ENCODE measurements around the gene TPI1.

TPI1 gene

GRCh38 chr12:6828781-6829535 is 38.4 kb upstream of the TPI1 start:
- DNase-seq (ENCODE audit: low spot score) (no peak), FAIRE-seq (no peak)

- FAIRE-seq, result no peak
- no peak for DNase-seq (ENCODE audit: low spot score)
Observed at GRCh38 chr12:6829536-6830220, 37.7 kb upstream of the TPI1 start.

GRCh38 chr12:6830286-6830890 is 36.9 kb upstream of the TPI1 start:
- DNase-seq (ENCODE audit: low spot score) (no peak), FAIRE-seq (no peak)

GRCh38 chr12:6830999-6831398 is 36.3 kb upstream of the TPI1 start:
- FAIRE-seq, result no peak
- DNase-seq (ENCODE audit: low spot score), result no peak

- no peak for DNase-seq (ENCODE audit: low spot score)
Observed at GRCh38 chr12:6831450-6831995, 35.8 kb upstream of the TPI1 start.

GRCh38 chr12:6832125-6832524 is 35.2 kb upstream of the TPI1 start:
- DNase-seq (ENCODE audit: low spot score) (no peak), FAIRE-seq (no peak)

More at GRCh38 chr12:6831450-6831995, 35.8 kb upstream of the TPI1 start:
- FAIRE-seq, result no peak

- DNase-seq (ENCODE audit: low spot score) (no peak), FAIRE-seq (no peak)
Observed at GRCh38 chr12:6833189-6833890, 34.0 kb upstream of the TPI1 start.

- FAIRE-seq (no peak), DNase-seq (ENCODE audit: low spot score) (peak; percentile 26)
Observed at GRCh38 chr12:6834254-6834653, 33.1 kb upstream of the TPI1 start.

- DNase-seq (ENCODE audit: low spot score) (no peak), FAIRE-seq (no peak)
Observed at GRCh38 chr12:6834873-6835272, 32.5 kb upstream of the TPI1 start.

GRCh38 chr12:6836851-6837250 is 30.5 kb upstream of the TPI1 start:
- no peak for FAIRE-seq
- DNase-seq (ENCODE audit: low spot score), result no peak

- FAIRE-seq (no peak), DNase-seq (ENCODE audit: low spot score) (no peak)
Observed at GRCh38 chr12:6837370-6838060, 29.8 kb upstream of the TPI1 start.

- no peak for FAIRE-seq
- no peak for DNase-seq (ENCODE audit: low spot score)
Observed at GRCh38 chr12:6838854-6839253, 28.5 kb upstream of the TPI1 start.

- FAIRE-seq, result no peak
- DNase-seq (ENCODE audit: low spot score), result no peak
Observed at GRCh38 chr12:6839482-6840201, 27.7 kb upstream of the TPI1 start.

GRCh38 chr12:6840330-6840729 is 27.0 kb upstream of the TPI1 start:
- FAIRE-seq (no peak), DNase-seq (ENCODE audit: low spot score) (no peak)

GRCh38 chr12:6840761-6841515 is 26.4 kb upstream of the TPI1 start, which contains the start of gene GNB3:
TSS of gene GNB3 (plus strand) at chr12:6840925. CDS start at chr12:6841288, 363 bp downstream.
- no peak for FAIRE-seq
- no peak for DNase-seq (ENCODE audit: low spot score)

- DNase-seq (ENCODE audit: low spot score) (no peak), FAIRE-seq (no peak)
Observed at GRCh38 chr12:6842075-6842474, 25.3 kb upstream of the TPI1 start.

GRCh38 chr12:6843118-6843902 is 24.0 kb upstream of the TPI1 start:
- DNase-seq (ENCODE audit: low spot score) (no peak), FAIRE-seq (no peak)

- DNase-seq (ENCODE audit: low spot score), result no peak
- FAIRE-seq, result no peak
Observed at GRCh38 chr12:6845395-6845794, 21.9 kb upstream of the TPI1 start.
